Rectal smooth muscle tissue (tissue), 1 donor: ENCODE measurements around the gene ZNF805.

Source experiments
- H3K27ac ChIP-seq: one replicate; pipeline ENCODE4 v1.7.0; 2013; ENCODE audit warnings: low read depth, low read length, inconsistent platforms
- H3K27me3 ChIP-seq: one replicate; pipeline ENCODE4 v1.7.0; 2013; ENCODE audit warnings: low read length; ENCODE audit not compliant: control insufficient read depth, insufficient read depth
- H3K36me3 ChIP-seq: one replicate; pipeline ENCODE4 v1.7.0; 2013; ENCODE audit warnings: low read length; ENCODE audit not compliant: control insufficient read depth, insufficient read depth
- H3K4me1 ChIP-seq: one replicate; pipeline ENCODE4 v1.7.0; 2013; ENCODE audit warnings: low read length; ENCODE audit not compliant: control insufficient read depth, insufficient read depth
- H3K4me3 ChIP-seq: one replicate; pipeline ENCODE4 v1.7.0; 2013; ENCODE audit warnings: low read length
- H3K9ac ChIP-seq: one replicate; pipeline ENCODE4 v1.7.0; 2013; ENCODE audit warnings: low read length

Gene ZNF805

GRCh38 chr19:57302727-57303401, 62.4 kb downstream of the ZNF805 start:
- H3K4me1 ChIP-seq = no peaks in the 10 kb centered on the region
- no peak overlapping the region for H3K27ac ChIP-seq
- H3K27me3 ChIP-seq = no peaks in the 10 kb centered on the region
- no peak overlapping the region for H3K9ac ChIP-seq
- H3K36me3 ChIP-seq = peaks cover 7% of the 10 kb centered on the region
- no peak overlapping the region for H3K4me3 ChIP-seq
